H1 (cell line): ENCODE results near the gene LARP1. TPM values are rescaled to one million over a fixed set of nuclear protein-coding genes. Genes with fewer than 3 reads are reported as not detected.

ENCODE experiments used
- CTCF ChIA-PET: fragments of 300-600 bp; sonication (Branson Sonifier 250); formaldehyde crosslinking; loops from one replicate; lab custom pipeline; 2021; ENCODE audit not compliant: partially characterized antibody; lab: Charles Lee
- POLR2A ChIA-PET: fragments of 300-600 bp; sonication (Branson Sonifier 250); formaldehyde crosslinking; loops from one replicate; lab custom pipeline; 2021; ENCODE audit warnings: inconsistent platforms; ENCODE audit not compliant: partially characterized antibody; lab: Charles Lee
- DNase-seq, 2 experiments: peaks; one replicate each; pipeline versions ENCODE4 v3.0.0 to v3.0.0-alpha.2; 2010 to 2022; ENCODE audit warnings: low spot score in 2 of 2, low read depth in 1 of 2, mixed read lengths in 1 of 2
- FAIRE-seq: peaks from 2 replicates; lab custom pipeline; 2011; peaks lifted over from hg19 to GRCh38; lab: Jason Lieb, UNC
- H2AFZ ChIP-seq: 2 replicates; pipeline ENCODE4 v1.8.1; 2012; ENCODE audit warnings: low read length, inconsistent platforms
- H2AK5ac ChIP-seq: 2 replicates; pipeline ENCODE4 v1.6.1; 2013; ENCODE audit warnings: low read depth, low read length
- H2BK120ac ChIP-seq: replicated peaks from 2 replicates; pipeline ENCODE3; 2013; ENCODE audit warnings: low read depth, low read length, inconsistent platforms
- H2BK12ac ChIP-seq: 2 replicates; pipeline ENCODE4 v1.6.1; 2013; ENCODE audit warnings: low read depth, low read length
- H2BK15ac ChIP-seq: 2 replicates; pipeline ENCODE4 v1.6.1; 2013; ENCODE audit warnings: low read length
- H2BK20ac ChIP-seq: 2 replicates; pipeline ENCODE4 v1.6.1; 2013; ENCODE audit warnings: low read length
- H2BK5ac ChIP-seq: 2 replicates; pipeline ENCODE4 v1.6.1; 2013; ENCODE audit warnings: low read depth, low read length
- H3K14ac ChIP-seq: 2 replicates; pipeline ENCODE4 v1.6.1; 2013; ENCODE audit warnings: inconsistent platforms; ENCODE audit not compliant: insufficient read length
- H3K18ac ChIP-seq: 2 replicates; pipeline ENCODE4 v1.6.1; 2013; ENCODE audit warnings: low read length; ENCODE audit errors: extremely low read depth
- H3K23ac ChIP-seq: 2 replicates; pipeline ENCODE4 v1.6.1; 2013; ENCODE audit warnings: inconsistent platforms; ENCODE audit not compliant: insufficient read length
- H3K23me2 ChIP-seq: 2 replicates; pipeline ENCODE4 v1.6.1; 2013; ENCODE audit warnings: low read depth, low read length
- H3K27ac ChIP-seq: 2 replicates; pipeline ENCODE4 v1.6.1; 2011; ENCODE audit warnings: low read depth, low read length, inconsistent platforms
- H3K27me3 ChIP-seq, 4 experiments: replicated peaks in 1 of 4; 1 replicate in 1 of 4; 2 replicates in 3 of 4; pipeline versions ENCODE4 v1.6.1 to v1.8.1; 2011 to 2013; ENCODE audit warnings: low read length in 3 of 4, mild to moderate bottlenecking in 3 of 4, inconsistent platforms in 2 of 4, mixed read lengths in 2 of 4, moderate library complexity in 1 of 4; ENCODE audit not compliant: control insufficient read depth in 3 of 4, insufficient read depth in 3 of 4; ENCODE audit errors: extremely low read depth in 1 of 4
- H3K36me3 ChIP-seq, 4 experiments: 2 replicates each; pipeline versions ENCODE4 v1.6.1 to v1.8.1; 2011 to 2013; ENCODE audit warnings: mild to moderate bottlenecking in 4 of 4, low read length in 3 of 4, moderate library complexity in 2 of 4, control low read depth in 1 of 4, inconsistent platforms in 1 of 4; ENCODE audit not compliant: insufficient read depth in 4 of 4, control insufficient read depth in 2 of 4
- H3K4ac ChIP-seq: replicated peaks from 2 replicates; pipeline ENCODE3; 2013; ENCODE audit warnings: low read length, low read depth, mixed read lengths, inconsistent platforms; ENCODE audit not compliant: insufficient read length
- H3K4me1 ChIP-seq, 4 experiments: replicated peaks in 1 of 4; 1 replicate in 1 of 4; 2 replicates in 3 of 4; pipeline versions ENCODE4 v1.6.1 to v1.8.1; 2011 to 2013; ENCODE audit warnings: low read length in 3 of 4, inconsistent platforms in 2 of 4, mixed read lengths in 1 of 4; ENCODE audit not compliant: insufficient read depth in 4 of 4, control insufficient read depth in 3 of 4
- H3K4me2 ChIP-seq, 2 experiments: 2 replicates each; pipeline versions ENCODE4 v1.6.1 to v1.8.1; 2011 to 2013; ENCODE audit warnings: low read depth in 2 of 2, low read length in 2 of 2, control low read depth in 1 of 2, inconsistent platforms in 1 of 2, mild to moderate bottlenecking in 1 of 2; ENCODE audit not compliant: insufficient read depth in 1 of 2
- H3K4me3 ChIP-seq, 4 experiments: fragments of 200-600, 300-600 bp in 1 of 4; sonication (generic), shearing (Covaris generic), sonication (Bioruptor Twin) in 1 of 4; 2 replicates each; pipeline versions ENCODE4 v1.5.1 to v1.8.1; 2011 to 2016; ENCODE audit warnings: low read length in 4 of 4, low read depth in 3 of 4, control low read depth in 2 of 4, inconsistent platforms in 2 of 4, mild to moderate bottlenecking in 2 of 4, mixed read lengths in 1 of 4, moderate library complexity in 1 of 4; ENCODE audit not compliant: insufficient read depth in 2 of 4; ENCODE audit errors: extremely low read depth in 1 of 4
- H3K56ac ChIP-seq: replicated peaks from 2 replicates; pipeline ENCODE3; 2013; ENCODE audit warnings: low read depth, mild to moderate bottlenecking, mixed read lengths, low read length, inconsistent platforms; ENCODE audit not compliant: insufficient read length
- H3K79me1 ChIP-seq: 2 replicates; pipeline ENCODE4 v1.6.1; 2013; ENCODE audit warnings: low read depth, low read length, control low read depth
- H3K79me2 ChIP-seq, 2 experiments: 2 replicates each; pipeline versions ENCODE4 v1.6.1 to v1.8.1; 2012 to 2013; ENCODE audit warnings: low read length in 2 of 2, mild to moderate bottlenecking in 2 of 2, inconsistent platforms in 1 of 2; ENCODE audit not compliant: insufficient read depth in 2 of 2, control insufficient read depth in 1 of 2
- H3K9ac ChIP-seq, 4 experiments: replicated peaks in 1 of 4; 1 replicate in 1 of 4; 2 replicates in 3 of 4; pipeline versions ENCODE4 v1.6.1 to v1.8.1; 2011 to 2013; ENCODE audit warnings: low read depth in 3 of 4, low read length in 3 of 4, control low read depth in 2 of 4, mild to moderate bottlenecking in 2 of 4, moderate library complexity in 2 of 4, inconsistent platforms in 1 of 4; ENCODE audit errors: extremely low read depth in 1 of 4
- H3K9me3 ChIP-seq, 2 experiments: 2 replicates each; pipeline versions ENCODE4 v1.6.1 to v1.8.1; 2012 to 2013; ENCODE audit warnings: mild to moderate bottlenecking in 2 of 2, moderate library complexity in 2 of 2, control low read depth in 1 of 2, inconsistent platforms in 1 of 2, low read depth in 1 of 2, low read length in 1 of 2, mixed read lengths in 1 of 2; ENCODE audit not compliant: insufficient read depth in 2 of 2
- H4K20me1 ChIP-seq, 2 experiments: replicated peaks in 1 of 2; 2 replicates each; pipeline versions ENCODE3 to v1.8.1; 2011 to 2013; ENCODE audit warnings: inconsistent platforms in 2 of 2, low read length in 2 of 2, mild to moderate bottlenecking in 1 of 2; ENCODE audit not compliant: insufficient read depth in 2 of 2, control insufficient read depth in 1 of 2
- H4K5ac ChIP-seq: 2 replicates; pipeline ENCODE4 v1.6.1; 2013; ENCODE audit warnings: low read length, low read depth, mixed read lengths, inconsistent platforms; ENCODE audit not compliant: insufficient read length
- H4K8ac ChIP-seq: 2 replicates; pipeline ENCODE4 v1.8.0; 2013; ENCODE audit warnings: mild to moderate bottlenecking, moderate library complexity, low read length, inconsistent platforms; ENCODE audit not compliant: insufficient read depth; ENCODE audit errors: extremely low read depth
- H4K91ac ChIP-seq: replicated peaks from 2 replicates; pipeline ENCODE3; 2013; ENCODE audit warnings: low read length, mixed read lengths, inconsistent platforms; ENCODE audit not compliant: insufficient read length
- BACH1 ChIP-seq: IDR thresholded peaks from 2 replicates; pipeline ENCODE4 v1.6.1; 2012; ENCODE audit warnings: low read length, improper control_type of control experiment
- FOSL1 ChIP-seq: IDR thresholded peaks from 2 replicates; pipeline ENCODE4 v1.6.1; 2011; ENCODE audit warnings: mild to moderate bottlenecking, low read depth, low read length, moderate library complexity; ENCODE audit not compliant: insufficient read depth
- GABPA ChIP-seq: IDR thresholded peaks from 2 replicates; pipeline ENCODE4 v1.6.1; 2011; ENCODE audit warnings: mild to moderate bottlenecking, low read length, moderate library complexity, borderline replicate concordance; ENCODE audit not compliant: insufficient read depth
- NRF1 ChIP-seq: IDR thresholded peaks from 2 replicates; pipeline ENCODE4 v1.6.1; 2011; ENCODE audit warnings: mild to moderate bottlenecking, low read depth, low read length, improper control_type of control experiment
- RFX5 ChIP-seq: IDR thresholded peaks from 2 replicates; pipeline ENCODE4 v1.6.1; 2011; ENCODE audit warnings: low read depth, low read length, improper control_type of control experiment, borderline replicate concordance
- SP1 ChIP-seq: IDR thresholded peaks from 2 replicates; pipeline ENCODE4 v1.6.1; 2011; ENCODE audit warnings: low read depth, low read length
- WGBS, 2 experiments: shearing (Covaris generic) in 1 of 2; methylation state at CpG; one replicate each; pipeline versions ENCODE4 v1.1.6 to v1.1.7; 2013 to 2015; ENCODE audit warnings: low lambda C conversion rate in 2 of 2, mixed read lengths in 2 of 2, inconsistent platforms in 1 of 2, low coverage in 1 of 2, missing lambda C conversion rate in 1 of 2; ENCODE audit not compliant: insufficient replicate concordance in 2 of 2, insufficient coverage in 1 of 2, insufficient read length in 1 of 2; ENCODE audit errors: extremely low coverage in 1 of 2, missing lambda C conversion rate in 1 of 2; 5-methylcytosine and 5-hydroxymethylcytosine counted together
- polyA plus RNA-seq, 7 experiments: library from polyadenylated mRNA; depleted of rRNA in 3 of 7; stranded (reverse) in 5 of 7; unstranded in 2 of 7; fragments of >200 nt in 5 of 7; fragments of 200-250 nt in 2 of 7; gene quantifications; 1 replicate in 5 of 7; 2 replicates in 1 of 7; 4 replicates in 1 of 7; pipeline versions ENCODE4 v1.2.1 to v1.2.3, GENCODE V29; 2011 to 2013; ENCODE audit warnings: missing spikeins in 2 of 7, mixed read lengths in 2 of 7
- total RNA-seq: library from RNA; stranded (reverse); fragmentation: NEBNext Ultra II Directional; extraction: Animal tissue kit (Norgen Biotek cat#: 25700); gene quantifications from 2 replicates; pipeline ENCODE4 v1.2.1, GENCODE V29; 2021

LARP1 gene
- total and polyA plus RNA-seq, 2 of the 8 experiments (the other 6 are each of a cell fraction or from before 2014, with no cell fraction given): 106 to 422 TPM

GRCh38 chr5:154762261-154762660 is 7.1 kb downstream of the LARP1 start:
- Histone ChIP-seq H2BK15ac (no peak overlapping the region), H3K23ac (no peak overlapping the region), H3K23me2 (no peaks in the 10 kb centered on the region; the same call in 1 of the 2 replicates), H4K91ac (no peak overlapping the region)
- TF ChIP-seq BACH1 (no peak), GABPA (no peak), FOSL1 (no peak), NRF1 (no peak), RFX5 (no peak), SP1 (no peak)
- TF ChIP-seq, all 59 proteins: peak for 0
- Histone ChIP-seq H3K79me2 (peaks cover 93 to 98% of the 10 kb centered on the region in 2 experiments), H3K79me1 (peaks cover 17% of the 10 kb centered on the region), H3K18ac (no peak overlapping the region), H3K4me3 (no peak overlapping the region), H4K5ac (no peak overlapping the region), H2AFZ (no peak overlapping the region), H3K4ac (no peak overlapping the region), H3K27me3 (no peaks in the 10 kb centered on the region), H4K20me1 (peaks cover 56 to 62% of the 10 kb centered on the region in 2 experiments), H2AK5ac (no peak overlapping the region), H3K4me1 (peaks cover 26 to 39% (median 33%) of the 10 kb centered on the region in 4 experiments), H2BK12ac (no peak overlapping the region), H3K14ac (no peak overlapping the region), H4K8ac (no peak overlapping the region), H3K9me3 (no peaks in the 10 kb centered on the region), H3K27ac (no peak overlapping the region), H2BK20ac (no peak overlapping the region), H3K4me2 (no peak overlapping the region; a peak in 1 of 4 replicates), H2BK120ac (no peak overlapping the region), H3K56ac (no peak overlapping the region), H2BK5ac (no peak overlapping the region), H3K36me3 (no peaks in the 10 kb centered on the region; a peak in 1 of 8 replicates), H3K9ac (no peak overlapping the region)
- WGBS, 2 experiments: 100% methylated on average over 1 of the region's 1 CpG; no CpG with 5 or more reads in 1 of the 2 experiments
- no peak for FAIRE-seq
- ChIA-PET POLR2A (interaction anchor here (0.8 to 15.0 kb wide), 3 partner anchors 6 to 20 kb away, joined by 4 to 307 read pairs (median 72); no protein-coding TSS in a partner anchor), CTCF (interaction anchor here (0.7 to 1.7 kb wide), 4 partner anchors 14 to 111 kb away, joined by 3 to 5 read pairs (median 4); no protein-coding TSS in a partner anchor)
- DNase-seq: no peak
